Activated CD8-positive, alpha-beta memory T cell treated with anti-CD3 and anti-CD28 coated beads, Interleukin-2, amount 10 ng/mL, durations not matched to agents 7 days and 5 days (primary cell): ENCODE data around the gene RND2. TPM values are rescaled to one million over a fixed set of nuclear protein-coding genes. Genes with fewer than 3 reads are reported as not detected.

Experiments
- ATAC-seq: fragments of 150-1000 bp; cut with Tn5 transposase; one replicate; pipeline ENCODE4 v1.10.0; 2021; ENCODE audit warnings: moderate library complexity
- CTCF ChIA-PET: fragments of 350-600 bp; sonication (Branson Sonifier 250); formaldehyde crosslinking; loops from one replicate; lab custom pipeline; 2021; ENCODE audit warnings: antibody characterized with exemption; lab: Charles Lee
- DNase-seq: peaks from one replicate; pipeline ENCODE4 v3.0.0-alpha.2; 2020
- H3K27ac Mint-ChIP-seq: one replicate; pipeline ENCODE4 v1.8.0; 2021; ENCODE audit warnings: mild to moderate bottlenecking, mixed read lengths
- H3K27me3 Mint-ChIP-seq: one replicate; pipeline ENCODE4 v1.8.0; 2021; ENCODE audit warnings: mixed read lengths
- H3K36me3 Mint-ChIP-seq: one replicate; pipeline ENCODE4 v1.8.0; 2021; ENCODE audit warnings: mild to moderate bottlenecking, mixed read lengths
- H3K4me1 Mint-ChIP-seq: one replicate; pipeline ENCODE4 v1.8.0; 2021; ENCODE audit warnings: mixed read lengths
- H3K4me3 Mint-ChIP-seq: one replicate; pipeline ENCODE4 v1.8.0; 2021; ENCODE audit warnings: mild to moderate bottlenecking, moderate library complexity, mixed read lengths
- H3K9me3 Mint-ChIP-seq: one replicate; pipeline ENCODE4 v1.8.0; 2022; ENCODE audit warnings: low read depth, mixed read lengths
- total RNA-seq, 2 experiments: library from RNA; stranded (reverse); gene quantifications; one replicate each; pipeline ENCODE4 v1.2.3, GENCODE V29; 2021

Gene RND2
- total RNA-seq, 2 experiments from 2014 or later, result not detected

GRCh38 chr17:43014020-43014648, 10.9 kb upstream of the RND2 start:
- Mint-ChIP-seq H3K27me3 (no peaks in the 10 kb centered on the region), H3K4me3 (no peak overlapping the region), H3K4me1 (peaks cover 18% of the 10 kb centered on the region), H3K9me3 (no peaks in the 10 kb centered on the region), H3K27ac (no peak overlapping the region), H3K36me3 (peaks cover 37% of the 10 kb centered on the region)
- no peak for ATAC-seq
- CTCF ChIA-PET, result interaction anchor here (0.7 to 1.2 kb wide), 2 partner anchors 8 to 16 kb away, joined by 3 to 4 read pairs; partner anchors contain the start of genes IFI35 and RPL27
- no peak for DNase-seq

- no peak for ATAC-seq
- CTCF ChIA-PET, result interaction anchor here (0.7 to 1.2 kb wide), 2 partner anchors 8 to 17 kb away, joined by 3 to 4 read pairs; partner anchors contain the start of genes IFI35 and RPL27
- Mint-ChIP-seq H3K4me1 (peaks cover 25% of the 10 kb centered on the region), H3K36me3 (peaks cover 37% of the 10 kb centered on the region), H3K9me3 (no peaks in the 10 kb centered on the region), H3K4me3 (no peak overlapping the region), H3K27ac (peak overlapping the region; percentile 14), H3K27me3 (no peaks in the 10 kb centered on the region)
- no peak for DNase-seq
Measured at GRCh38 chr17:43014649-43015542, 10.1 kb upstream of the RND2 start.

- Mint-ChIP-seq H3K4me1 (peaks cover 21% of the 10 kb centered on the region), H3K9me3 (no peaks in the 10 kb centered on the region), H3K27me3 (no peaks in the 10 kb centered on the region), H3K4me3 (no peak overlapping the region), H3K27ac (no peak overlapping the region), H3K36me3 (peaks cover 30% of the 10 kb centered on the region)
- CTCF ChIA-PET, result no interaction called here
- DNase-seq, result no peak
- ATAC-seq, result no peak
Measured at GRCh38 chr17:43015579-43015978, 9.5 kb upstream of the RND2 start.

- Mint-ChIP-seq H3K4me1 (peaks cover 19% of the 10 kb centered on the region), H3K9me3 (no peaks in the 10 kb centered on the region), H3K36me3 (peaks cover 26% of the 10 kb centered on the region), H3K27me3 (no peaks in the 10 kb centered on the region), H3K4me3 (no peak overlapping the region), H3K27ac (no peak overlapping the region)
- no peak for ATAC-seq
- DNase-seq, result no peak
- CTCF ChIA-PET, result no interaction called here
Measured at GRCh38 chr17:43016216-43016615, 8.8 kb upstream of the RND2 start.

GRCh38 chr17:43018008-43018853, 6.8 kb upstream of the RND2 start:
- peaks cover 20% of the 10 kb centered on the region for H3K4me1 Mint-ChIP-seq
- DNase-seq (peak; percentile 55), ATAC-seq (peak; percentile 37)
- no peak overlapping the region for H3K4me3 Mint-ChIP-seq
- CTCF ChIA-PET, result interaction anchor here (1.6 kb wide), 1 partner anchor 20 kb away, joined by 7 read pairs; the partner anchor contains the start of gene RPL27
- H3K27ac Mint-ChIP-seq, result no peak overlapping the region
- H3K9me3 Mint-ChIP-seq, result no peaks in the 10 kb centered on the region
- H3K27me3 Mint-ChIP-seq, result no peaks in the 10 kb centered on the region
- peaks cover 16% of the 10 kb centered on the region for H3K36me3 Mint-ChIP-seq

- ATAC-seq, result no peak
- DNase-seq, result no peak
- no peaks in the 10 kb centered on the region for H3K9me3 Mint-ChIP-seq
- H3K27ac Mint-ChIP-seq, result no peak overlapping the region
- H3K27me3 Mint-ChIP-seq, result no peaks in the 10 kb centered on the region
- peaks cover 10% of the 10 kb centered on the region for H3K36me3 Mint-ChIP-seq
- H3K4me1 Mint-ChIP-seq, result peaks cover 20% of the 10 kb centered on the region
- CTCF ChIA-PET, result interaction anchor here (1.6 kb wide), 1 partner anchor 20 kb away, joined by 7 read pairs; the partner anchor contains the start of gene RPL27
- no peak overlapping the region for H3K4me3 Mint-ChIP-seq
Measured at GRCh38 chr17:43018932-43019331, 6.1 kb upstream of the RND2 start.

GRCh38 chr17:43019418-43019817, 5.6 kb upstream of the RND2 start:
- no peak overlapping the region for H3K4me3 Mint-ChIP-seq
- H3K36me3 Mint-ChIP-seq, result peaks cover 7% of the 10 kb centered on the region
- no peak for DNase-seq
- H3K4me1 Mint-ChIP-seq, result peaks cover 23% of the 10 kb centered on the region
- H3K27me3 Mint-ChIP-seq, result peaks cover 4% of the 10 kb centered on the region
- CTCF ChIA-PET, result interaction anchor here (1.6 kb wide), 1 partner anchor 21 kb away, joined by 7 read pairs; the partner anchor contains the start of gene RPL27
- H3K9me3 Mint-ChIP-seq, result no peaks in the 10 kb centered on the region
- no peak for ATAC-seq
- no peak overlapping the region for H3K27ac Mint-ChIP-seq

- peaks cover 9% of the 10 kb centered on the region for H3K27me3 Mint-ChIP-seq
- no peak overlapping the region for H3K27ac Mint-ChIP-seq
- H3K36me3 Mint-ChIP-seq, result peaks cover 1% of the 10 kb centered on the region
- no peak for DNase-seq
- H3K9me3 Mint-ChIP-seq, result no peaks in the 10 kb centered on the region
- ATAC-seq, result no peak
- peak overlapping the region; percentile 22 for H3K4me3 Mint-ChIP-seq
- CTCF ChIA-PET, result interaction anchor here (1.1 kb wide), 1 partner anchor 10 kb away, joined by 3 read pairs; no protein-coding TSS in a partner anchor
- peaks cover 28% of the 10 kb centered on the region for H3K4me1 Mint-ChIP-seq
Measured at GRCh38 chr17:43020030-43020621, 4.9 kb upstream of the RND2 start.

- no peaks in the 10 kb centered on the region for H3K9me3 Mint-ChIP-seq
- H3K27me3 Mint-ChIP-seq, result peaks cover 16% of the 10 kb centered on the region
- CTCF ChIA-PET, result interaction anchor here (1.0 to 1.2 kb wide), 3 partner anchors 11 to 23 kb away, joined by 3 to 6 read pairs (median 3); partner anchors contain the start of gene IFI35
- peak overlapping the region; percentile 81 for H3K4me3 Mint-ChIP-seq
- H3K4me1 Mint-ChIP-seq, result peaks cover 31% of the 10 kb centered on the region
- no peak overlapping the region for H3K27ac Mint-ChIP-seq
- ATAC-seq, result no peak
- no peaks in the 10 kb centered on the region for H3K36me3 Mint-ChIP-seq
- no peak for DNase-seq
Measured at GRCh38 chr17:43020789-43021740, 4.0 kb upstream of the RND2 start.

GRCh38 chr17:43021741-43022512, 3.1 kb upstream of the RND2 start, which contains the start of gene VAT1:
TSS of gene VAT1 (minus strand) at chr17:43022385. CDS start at chr17:43022322, 63 bp downstream.
- peak; percentile 73 for ATAC-seq
- CTCF ChIA-PET, result interaction anchor here (1.0 to 1.2 kb wide), 3 partner anchors 9 to 24 kb away, joined by 3 to 6 read pairs (median 6); partner anchors contain the start of gene IFI35
- no peaks in the 10 kb centered on the region for H3K9me3 Mint-ChIP-seq
- H3K27me3 Mint-ChIP-seq, result peaks cover 23% of the 10 kb centered on the region
- peak; percentile 66 for DNase-seq
- no peaks in the 10 kb centered on the region for H3K36me3 Mint-ChIP-seq
- H3K27ac Mint-ChIP-seq, result no peak within 1 kb of the TSS
- peak within 1 kb of the TSS; percentile 81 for H3K4me3 Mint-ChIP-seq
- H3K4me1 Mint-ChIP-seq, result peaks cover 31% of the 10 kb centered on the region

- DNase-seq (no peak), ATAC-seq (no peak)
- Mint-ChIP-seq H3K9me3 (no peaks in the 10 kb centered on the region), H3K27ac (no peak overlapping the region), H3K4me3 (peak overlapping the region; percentile 33), H3K27me3 (peaks cover 25% of the 10 kb centered on the region), H3K4me1 (peaks cover 17% of the 10 kb centered on the region), H3K36me3 (no peaks in the 10 kb centered on the region)
- CTCF ChIA-PET, result interaction anchor here (1.4 kb wide), 1 partner anchor 12 kb away, joined by 8 read pairs; no protein-coding TSS in a partner anchor
Measured at GRCh38 chr17:43025290-43025657, 243 bp downstream of the RND2 start.
